K562 (cell line): ENCODE measurements around the gene CMTM1. TPM values are rescaled to one million over a fixed set of nuclear protein-coding genes. Genes with fewer than 3 reads are reported as not detected.

Source experiments
- ARID1B ChIP-seq: fragments of 450-650 bp; IDR thresholded peaks from 2 replicates; pipeline ENCODE4 v1.6.1; 2016; ENCODE audit warnings: antibody characterized with exemption, mild to moderate bottlenecking, inconsistent platforms
- ARID2 ChIP-seq: fragments of 450-650 bp; IDR thresholded peaks from 2 replicates; pipeline ENCODE4 v1.6.1; 2017; ENCODE audit warnings: antibody characterized with exemption, mild to moderate bottlenecking
- CC2D1A ChIP-seq: fragments of 450-650 bp; IDR thresholded peaks from 2 replicates; pipeline ENCODE4 v1.6.1; 2017; ENCODE audit warnings: mild to moderate bottlenecking
- CTBP1 ChIP-seq: fragments of 450-650 bp; IDR thresholded peaks from 2 replicates; pipeline ENCODE4 v1.6.1; 2016; ENCODE audit warnings: borderline replicate concordance
- DMBX1 ChIP-seq: fragments of 250-450 bp; sonication (Bioruptor Pico); IDR thresholded peaks from 2 replicates; pipeline ENCODE4 v1.8.0; 2022; ENCODE audit warnings: inconsistent platforms, mild to moderate bottlenecking, moderate library complexity, borderline replicate concordance
- L3MBTL2 ChIP-seq: fragments of 450-650 bp; IDR thresholded peaks from 2 replicates; pipeline ENCODE4 v1.6.1; 2016; ENCODE audit warnings: mild to moderate bottlenecking, moderate library complexity
- MYC ChIP-seq, 2 experiments: fragments of 250-450 bp in 1 of 2; sonication (Bioruptor Pico) in 1 of 2; IDR thresholded peaks; 2 replicates each; pipeline versions ENCODE4 v1.5.1 to v1.6.1; 2012 to 2021; ENCODE audit warnings: low read depth in 2 of 2, borderline replicate concordance in 1 of 2, improper control_type of control experiment in 1 of 2, low read length in 1 of 2, mild to moderate bottlenecking in 1 of 2, moderate library complexity in 1 of 2
- RBFOX2 ChIP-seq: fragments of 200-400 bp; formaldehyde crosslinking; IDR thresholded peaks from 2 replicates; pipeline ENCODE4 v1.6.1; 2017; ENCODE audit warnings: low read depth, mild to moderate bottlenecking, low read length, moderate library complexity
- SMC3 ChIP-seq: conservative IDR thresholded peaks from 2 replicates; pipeline ENCODE4 v1.6.1; 2011; ENCODE audit warnings: low read depth, low read length, improper control_type of control experiment; ENCODE audit not compliant: insufficient read depth
- SP1 ChIP-seq: sonication (generic); formaldehyde crosslinking; IDR thresholded peaks from 2 replicates; pipeline ENCODE4 v1.8.1; 2022; ENCODE audit warnings: mild to moderate bottlenecking, missing genetic modification reagents
- TFAM ChIP-seq: fragments of 250-450 bp; sonication (Bioruptor Pico); conservative IDR thresholded peaks from 2 replicates; pipeline ENCODE4 v1.5.0; 2021; ENCODE audit warnings: mild to moderate bottlenecking, moderate library complexity
- U2AF1 ChIP-seq: fragments of 200-400 bp; formaldehyde crosslinking; optimal IDR thresholded peaks from 2 replicates; pipeline ENCODE3; 2017; ENCODE audit warnings: mild to moderate bottlenecking, low read depth, low read length, moderate library complexity
- polyA plus RNA-seq, 8 experiments: library from polyadenylated mRNA; depleted of rRNA in 4 of 8; stranded (reverse) in 5 of 8; unstranded in 3 of 8; fragments of >200 nt; fragmentation: Nextera tagmentation in 2 of 8; fragmentation: Illumina TruSeq in 1 of 8; extraction: Ambion mirVana in 2 of 8; extraction: Trizol in 1 of 8; gene quantifications; 2 replicates each; pipeline versions ENCODE4 v1.2.1 to v1.2.3, GENCODE V29; 2011 to 2014; ENCODE audit warnings: inconsistent platforms in 1 of 8, missing spikeins in 1 of 8
- total RNA-seq, 7 experiments: library from RNA; depleted of rRNA in 6 of 7; stranded (reverse); fragments of >200 nt in 6 of 7; fragmentation: Illumina TruSeq in 2 of 7; extraction: Trizol in 2 of 7; gene quantifications; 2 replicates each; pipeline versions ENCODE4 v1.2.1 to v1.2.3, GENCODE V29; 2011 to 2021; ENCODE audit warnings: low replicate concordance in 1 of 7
- TF ChIP-seq, protein P1 (sequence below): sonication (generic); formaldehyde crosslinking; IDR thresholded peaks from 2 replicates; pipeline ENCODE4 v1.9.0; 2022; ENCODE audit warnings: mild to moderate bottlenecking, missing genetic modification reagents
- TF ChIP-seq, protein P2 (sequence below), 2 experiments: fragments of 450-650 bp; IDR thresholded peaks; 2 replicates each; pipeline ENCODE4 v1.6.1; 2018; ENCODE audit warnings: mild to moderate bottlenecking in 2 of 2, low read depth in 1 of 2; ENCODE audit not compliant: partially characterized antibody in 2 of 2
- TF ChIP-seq, protein P3 (sequence below): fragments of 450-650 bp; IDR thresholded peaks from 2 replicates; pipeline ENCODE4 v1.6.1; 2016
- TF ChIP-seq, protein P4 (sequence below), 2 experiments: IDR thresholded peaks in 1 of 2; conservative IDR thresholded peaks in 1 of 2; 2 replicates each; pipeline ENCODE4 v1.6.1; 2016; ENCODE audit warnings: low read depth in 2 of 2, mild to moderate bottlenecking in 1 of 2, missing compliant biosample characterization in 1 of 2, missing genetic modification characterization in 1 of 2, moderate library complexity in 1 of 2

Gene CMTM1
- total and polyA plus RNA-seq, 9 of the 15 experiments (the other 6 are each of a cell fraction or from before 2014, with no cell fraction given) = 0.25 to 2.6 (median 1.1) TPM; not detected in 2

DNA sequence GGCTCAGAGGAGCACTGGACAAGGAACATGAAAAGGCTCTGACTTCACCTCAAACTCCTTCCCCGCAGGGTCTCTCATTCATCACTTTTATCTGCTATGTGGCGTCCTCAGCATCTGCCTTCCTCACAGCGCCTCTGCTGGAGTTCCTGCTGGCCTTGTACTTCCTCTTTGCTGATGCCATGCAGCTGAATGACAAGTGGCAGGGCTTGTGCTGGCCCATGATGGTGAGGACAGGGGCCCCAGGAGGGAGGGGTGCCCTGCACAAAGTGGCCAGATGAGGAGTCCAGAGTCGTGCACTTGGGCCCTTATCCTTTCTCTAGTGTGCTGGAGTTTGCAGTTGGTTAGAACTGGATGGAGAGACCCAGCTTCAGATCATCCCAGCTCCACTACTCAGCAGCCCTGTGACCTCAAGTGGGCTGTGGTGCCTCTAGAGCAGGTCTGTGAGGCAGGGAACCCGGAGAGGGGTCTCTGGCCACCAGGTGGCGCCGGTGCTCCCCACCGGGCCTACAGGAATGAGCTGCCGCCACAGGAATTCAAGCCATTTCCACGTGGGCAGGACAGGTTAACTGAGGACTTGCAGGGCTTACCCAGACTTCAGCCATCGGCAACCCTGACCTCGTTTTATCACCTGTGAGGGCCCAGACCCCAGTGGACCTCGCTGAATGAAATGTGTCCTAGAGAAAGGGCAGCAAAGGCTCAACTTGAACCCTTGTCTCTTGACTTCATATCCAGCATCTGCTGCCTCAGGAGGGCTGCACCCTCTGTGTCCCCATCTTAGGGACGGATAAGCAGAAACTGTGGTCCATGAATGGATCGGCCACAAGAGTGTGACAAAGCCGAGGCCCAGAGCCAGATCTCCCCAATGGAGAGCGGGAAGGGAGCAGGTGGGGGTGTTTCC lies 42.3 kb downstream of the CMTM1 start (continued):
- TF ChIP-seq MYC (IDR thresholded peaks at IDR 0.05; ENCODE audit: low read depth, low read length) (peak; percentile 90), MYC (CRISPR knock-in tag; IDR thresholded peaks at IDR 0.05; ENCODE audit: borderline replicate concordance, low read depth) (no peak), RBFOX2 (0 out of 2 replicates have a peak, but pooled peaks have one; percentile 8), SMC3 (peak; percentile 84), DMBX1 (peak; percentile 83; the same call in 1 of the 2 replicates), TFAM (CRISPR knock-in tag) (no peak), L3MBTL2 (peak; percentile 90), U2AF1 (no peak), SP1 (peak; percentile 52; the same call in 1 of the 2 replicates), ARID1B (no peak), CC2D1A (peak; percentile 45; the same call in 1 of the 2 replicates), CTBP1 (peak; percentile 74; the same call in 1 of the 2 replicates), ARID2 (peak; percentile 35; the same call in 1 of the 2 replicates)
- TF ChIP-seq, protein P1, sequence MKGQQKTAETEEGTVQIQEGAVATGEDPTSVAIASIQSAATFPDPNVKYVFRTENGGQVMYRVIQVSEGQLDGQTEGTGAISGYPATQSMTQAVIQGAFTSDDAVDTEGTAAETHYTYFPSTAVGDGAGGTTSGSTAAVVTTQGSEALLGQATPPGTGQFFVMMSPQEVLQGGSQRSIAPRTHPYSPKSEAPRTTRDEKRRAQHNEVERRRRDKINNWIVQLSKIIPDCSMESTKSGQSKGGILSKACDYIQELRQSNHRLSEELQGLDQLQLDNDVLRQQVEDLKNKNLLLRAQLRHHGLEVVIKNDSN (CRISPR knock-in tag) = peak; percentile 58
- TF ChIP-seq, protein P2, sequence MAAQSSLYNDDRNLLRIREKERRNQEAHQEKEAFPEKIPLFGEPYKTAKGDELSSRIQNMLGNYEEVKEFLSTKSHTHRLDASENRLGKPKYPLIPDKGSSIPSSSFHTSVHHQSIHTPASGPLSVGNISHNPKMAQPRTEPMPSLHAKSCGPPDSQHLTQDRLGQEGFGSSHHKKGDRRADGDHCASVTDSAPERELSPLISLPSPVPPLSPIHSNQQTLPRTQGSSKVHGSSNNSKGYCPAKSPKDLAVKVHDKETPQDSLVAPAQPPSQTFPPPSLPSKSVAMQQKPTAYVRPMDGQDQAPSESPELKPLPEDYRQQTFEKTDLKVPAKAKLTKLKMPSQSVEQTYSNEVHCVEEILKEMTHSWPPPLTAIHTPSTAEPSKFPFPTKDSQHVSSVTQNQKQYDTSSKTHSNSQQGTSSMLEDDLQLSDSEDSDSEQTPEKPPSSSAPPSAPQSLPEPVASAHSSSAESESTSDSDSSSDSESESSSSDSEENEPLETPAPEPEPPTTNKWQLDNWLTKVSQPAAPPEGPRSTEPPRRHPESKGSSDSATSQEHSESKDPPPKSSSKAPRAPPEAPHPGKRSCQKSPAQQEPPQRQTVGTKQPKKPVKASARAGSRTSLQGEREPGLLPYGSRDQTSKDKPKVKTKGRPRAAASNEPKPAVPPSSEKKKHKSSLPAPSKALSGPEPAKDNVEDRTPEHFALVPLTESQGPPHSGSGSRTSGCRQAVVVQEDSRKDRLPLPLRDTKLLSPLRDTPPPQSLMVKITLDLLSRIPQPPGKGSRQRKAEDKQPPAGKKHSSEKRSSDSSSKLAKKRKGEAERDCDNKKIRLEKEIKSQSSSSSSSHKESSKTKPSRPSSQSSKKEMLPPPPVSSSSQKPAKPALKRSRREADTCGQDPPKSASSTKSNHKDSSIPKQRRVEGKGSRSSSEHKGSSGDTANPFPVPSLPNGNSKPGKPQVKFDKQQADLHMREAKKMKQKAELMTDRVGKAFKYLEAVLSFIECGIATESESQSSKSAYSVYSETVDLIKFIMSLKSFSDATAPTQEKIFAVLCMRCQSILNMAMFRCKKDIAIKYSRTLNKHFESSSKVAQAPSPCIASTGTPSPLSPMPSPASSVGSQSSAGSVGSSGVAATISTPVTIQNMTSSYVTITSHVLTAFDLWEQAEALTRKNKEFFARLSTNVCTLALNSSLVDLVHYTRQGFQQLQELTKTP (IDR thresholded peaks at IDR 0.05; ENCODE audit: low read depth in 1 of 2, partially characterized antibody in 2 of 2) = no peak
- TF ChIP-seq, protein P3, sequence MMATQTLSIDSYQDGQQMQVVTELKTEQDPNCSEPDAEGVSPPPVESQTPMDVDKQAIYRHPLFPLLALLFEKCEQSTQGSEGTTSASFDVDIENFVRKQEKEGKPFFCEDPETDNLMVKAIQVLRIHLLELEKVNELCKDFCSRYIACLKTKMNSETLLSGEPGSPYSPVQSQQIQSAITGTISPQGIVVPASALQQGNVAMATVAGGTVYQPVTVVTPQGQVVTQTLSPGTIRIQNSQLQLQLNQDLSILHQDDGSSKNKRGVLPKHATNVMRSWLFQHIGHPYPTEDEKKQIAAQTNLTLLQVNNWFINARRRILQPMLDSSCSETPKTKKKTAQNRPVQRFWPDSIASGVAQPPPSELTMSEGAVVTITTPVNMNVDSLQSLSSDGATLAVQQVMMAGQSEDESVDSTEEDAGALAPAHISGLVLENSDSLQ = peak; percentile 35; the same call in 1 of the 2 replicates
- TF ChIP-seq, protein P4, sequence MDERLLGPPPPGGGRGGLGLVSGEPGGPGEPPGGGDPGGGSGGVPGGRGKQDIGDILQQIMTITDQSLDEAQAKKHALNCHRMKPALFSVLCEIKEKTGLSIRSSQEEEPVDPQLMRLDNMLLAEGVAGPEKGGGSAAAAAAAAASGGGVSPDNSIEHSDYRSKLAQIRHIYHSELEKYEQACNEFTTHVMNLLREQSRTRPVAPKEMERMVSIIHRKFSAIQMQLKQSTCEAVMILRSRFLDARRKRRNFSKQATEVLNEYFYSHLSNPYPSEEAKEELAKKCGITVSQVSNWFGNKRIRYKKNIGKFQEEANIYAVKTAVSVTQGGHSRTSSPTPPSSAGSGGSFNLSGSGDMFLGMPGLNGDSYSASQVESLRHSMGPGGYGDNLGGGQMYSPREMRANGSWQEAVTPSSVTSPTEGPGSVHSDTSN (CRISPR knock-in tag; IDR thresholded peaks at IDR 0.05; ENCODE audit: low read depth) = no peak
- TF ChIP-seq, protein P4 (tag; conservative IDR thresholded peaks at IDR 0.05; ENCODE audit: low read depth) = peak; percentile 43; the same call in 1 of the 2 replicates
